Measurements from ENCODE around the gene SCAP. TPM values are rescaled to one million over a fixed set of nuclear protein-coding genes. Genes with fewer than 3 reads are reported as not detected.

SCAP gene
- total and polyA plus RNA-seq, 2 of the 13 experiments (the other 11 are each of a cell fraction or from before 2014, with no cell fraction given) = 40.4 to 53.3 TPM

GRCh38 chr3:47380026-47380600, 95.6 kb downstream of the SCAP start (continued):
- TF ChIP-seq TSC22D2 (CRISPR knock-in tag; IDR thresholded peaks at IDR 0.05; ENCODE audit: borderline replicate concordance) = no peak
- TF ChIP-seq HOXA5 (CRISPR knock-in tag; IDR thresholded peaks at IDR 0.05) = no peak
- no peak for TF ChIP-seq ETS1 (CRISPR knock-in tag; IDR thresholded peaks at IDR 0.05)
- no peak for TF ChIP-seq THAP11 (CRISPR knock-in tag; IDR thresholded peaks at IDR 0.05)
- peak; percentile 6; the same call in 1 of the 2 replicates for TF ChIP-seq MTA1 (CRISPR knock-in tag; IDR thresholded peaks at IDR 0.05; ENCODE audit: borderline replicate concordance)
- no peak for TF ChIP-seq ATF6 (CRISPR knock-in tag; conservative IDR thresholded peaks at IDR 0.05)
- no peak for TF ChIP-seq TBP (CRISPR knock-in tag; IDR thresholded peaks at IDR 0.05)
- TF ChIP-seq, protein P1, sequence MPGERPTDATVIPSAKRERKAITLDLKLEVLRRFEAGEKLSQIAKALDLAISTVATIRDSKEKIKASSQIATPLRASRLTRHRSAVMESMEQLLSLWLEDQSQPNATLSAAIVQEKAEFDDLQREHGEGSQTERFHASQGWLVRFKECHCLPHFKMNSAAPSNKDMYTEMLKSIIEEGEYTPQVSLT (CRISPR knock-in tag; IDR thresholded peaks at IDR 0.05; ENCODE audit: borderline replicate concordance, low read depth) = no peak
- TF ChIP-seq ZNF850 (CRISPR knock-in tag; conservative IDR thresholded peaks at IDR 0.05) = no peak
- TF ChIP-seq, protein P2, sequence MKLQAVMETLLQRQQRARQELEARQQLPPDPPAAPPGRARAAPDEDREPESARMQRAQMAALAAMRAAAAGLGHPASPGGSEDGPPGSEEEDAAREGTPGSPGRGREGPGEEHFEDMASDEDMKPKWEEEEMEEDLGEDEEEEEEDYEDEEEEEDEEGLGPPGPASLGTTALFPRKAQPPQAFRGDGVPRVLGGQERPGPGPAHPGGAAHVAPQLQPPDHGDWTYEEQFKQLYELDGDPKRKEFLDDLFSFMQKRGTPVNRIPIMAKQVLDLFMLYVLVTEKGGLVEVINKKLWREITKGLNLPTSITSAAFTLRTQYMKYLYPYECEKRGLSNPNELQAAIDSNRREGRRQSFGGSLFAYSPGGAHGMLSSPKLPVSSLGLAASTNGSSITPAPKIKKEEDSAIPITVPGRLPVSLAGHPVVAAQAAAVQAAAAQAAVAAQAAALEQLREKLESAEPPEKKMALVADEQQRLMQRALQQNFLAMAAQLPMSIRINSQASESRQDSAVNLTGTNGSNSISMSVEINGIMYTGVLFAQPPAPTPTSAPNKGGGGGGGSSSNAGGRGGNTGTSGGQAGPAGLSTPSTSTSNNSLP (IDR thresholded peaks at IDR 0.05; ENCODE audit: low read depth, low read length) = no peak
- TF ChIP-seq REXO4 (CRISPR knock-in tag; IDR thresholded peaks at IDR 0.05; ENCODE audit: borderline replicate concordance) = no peak
- no peak for TF ChIP-seq FOXK2 (IDR thresholded peaks at IDR 0.05)
- TF ChIP-seq ZNF296 (CRISPR knock-in tag; conservative IDR thresholded peaks at IDR 0.05) = no peak; the same call in 1 of the 2 replicates
- 0 out of 2 replicates have a peak, but pooled peaks have one; percentile 48 for TF ChIP-seq CENPT (CRISPR knock-in tag; IDR thresholded peaks at IDR 0.05; ENCODE audit: low read depth)
- TF ChIP-seq DPF2 (CRISPR knock-in tag; IDR thresholded peaks at IDR 0.05; ENCODE audit: borderline replicate concordance, low read depth) = no peak
- no peak for TF ChIP-seq ZNF317 (CRISPR knock-in tag; IDR thresholded peaks at IDR 0.05)
- TF ChIP-seq CHD2 (IDR thresholded peaks at IDR 0.05; ENCODE audit: low read depth, low read length) = no peak
- TF ChIP-seq SRSF1 (optimal IDR thresholded peaks at IDR 0.05; ENCODE audit: low read depth, low read length) = no peak
- TF ChIP-seq CREB3 (CRISPR knock-in tag; IDR thresholded peaks at IDR 0.05) = no peak
- no peak for TF ChIP-seq ZNF891 (CRISPR knock-in tag; IDR thresholded peaks at IDR 0.05)
- no peak for TF ChIP-seq HMG20A (CRISPR knock-in tag; IDR thresholded peaks at IDR 0.05; ENCODE audit: borderline replicate concordance)
- TF ChIP-seq HOMEZ (CRISPR knock-in tag; IDR thresholded peaks at IDR 0.05; ENCODE audit: low read depth) = no peak
- TF ChIP-seq ZNF761 (CRISPR knock-in tag; conservative IDR thresholded peaks at IDR 0.05) = no peak
- TF ChIP-seq FOXK1 (CRISPR knock-in tag; IDR thresholded peaks at IDR 0.05; ENCODE audit: borderline replicate concordance, low read depth) = no peak

All from HepG2 (cell line).